CD4-positive, alpha-beta T cell treated with Interleukin-2 at 100 ng/mL for 4 hours (primary cell): ENCODE results near the gene KIF3A.
A peak's percentile ranks its signal among the peaks of the same experiment; 100 is the strongest.

Experiments
- DNase-seq: peaks from one replicate; pipeline ENCODE4 v3.0.0-alpha.2; 2020; ENCODE audit warnings: low spot score

KIF3A gene

DNA sequence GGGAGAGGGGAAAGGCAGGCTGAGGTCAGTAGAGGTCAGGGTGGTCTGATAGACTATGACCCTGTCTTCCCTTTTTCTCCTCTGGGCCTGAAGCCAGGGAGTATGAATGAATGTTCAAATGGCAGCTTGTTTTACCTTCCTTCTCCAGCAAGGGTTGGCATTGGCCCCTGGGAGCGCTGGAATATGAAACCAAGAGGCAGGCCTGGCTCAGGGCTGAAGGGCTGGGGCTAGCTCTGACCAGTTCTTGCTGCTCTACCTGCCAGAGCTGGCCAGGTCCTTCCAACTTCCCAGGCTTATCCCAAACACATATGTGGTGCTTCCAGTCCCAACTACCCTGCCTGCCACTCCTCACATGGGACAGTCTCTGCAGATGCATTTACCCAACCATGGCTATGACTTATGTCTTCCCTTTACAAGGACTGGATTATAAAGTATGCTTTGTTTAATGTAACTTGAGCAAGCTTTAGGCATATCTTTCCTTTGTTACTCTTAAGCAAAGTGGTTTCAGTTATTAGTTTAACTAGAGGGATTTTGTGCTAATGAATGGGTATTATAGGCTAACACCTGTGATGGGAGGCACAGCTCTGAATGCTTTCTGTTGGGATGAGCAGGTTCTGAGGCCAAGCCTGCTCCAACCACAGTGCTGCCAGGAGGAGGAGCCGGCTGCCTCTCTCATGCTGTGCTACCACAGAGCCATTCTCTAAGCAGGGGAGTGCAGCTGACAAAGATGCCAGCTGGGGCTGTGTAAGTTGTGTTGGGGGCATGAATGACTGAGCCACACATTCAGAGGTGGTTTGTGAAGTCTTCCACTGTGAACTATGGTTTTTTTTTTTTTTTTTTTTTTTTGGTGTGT is 16.0 kb upstream of the KIF3A start:
- no peak for DNase-seq

DNA sequence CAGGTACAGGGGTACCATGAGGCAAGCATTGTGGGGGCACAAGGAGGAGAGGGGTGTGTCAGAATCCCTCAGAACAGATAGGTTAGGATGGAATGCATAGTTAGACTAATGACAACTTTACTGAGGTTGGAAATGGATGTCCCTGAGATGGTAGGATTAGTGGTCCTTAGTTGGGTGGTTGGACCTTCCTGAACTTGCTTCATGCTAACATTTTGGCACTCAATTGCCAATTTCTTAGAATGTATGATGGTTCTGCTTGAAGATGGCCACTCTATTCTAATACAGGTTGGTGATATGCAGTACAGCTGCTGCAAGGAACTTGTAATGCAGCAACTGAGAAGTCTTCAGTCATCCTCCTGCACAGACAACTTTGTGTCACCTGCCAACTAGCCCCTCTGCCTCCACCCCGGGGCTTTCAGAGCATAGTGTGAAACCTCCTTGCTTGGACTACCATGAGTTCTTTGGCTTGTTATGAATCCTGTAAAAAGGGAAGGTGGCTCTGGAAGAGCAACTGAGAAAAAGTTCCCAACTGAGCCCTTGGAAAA is 15.3 kb upstream of the KIF3A start:
- no peak for DNase-seq

GRCh38 chr5:132751971-132752580 is 14.7 kb upstream of the KIF3A start:
- no peak for DNase-seq

DNA sequence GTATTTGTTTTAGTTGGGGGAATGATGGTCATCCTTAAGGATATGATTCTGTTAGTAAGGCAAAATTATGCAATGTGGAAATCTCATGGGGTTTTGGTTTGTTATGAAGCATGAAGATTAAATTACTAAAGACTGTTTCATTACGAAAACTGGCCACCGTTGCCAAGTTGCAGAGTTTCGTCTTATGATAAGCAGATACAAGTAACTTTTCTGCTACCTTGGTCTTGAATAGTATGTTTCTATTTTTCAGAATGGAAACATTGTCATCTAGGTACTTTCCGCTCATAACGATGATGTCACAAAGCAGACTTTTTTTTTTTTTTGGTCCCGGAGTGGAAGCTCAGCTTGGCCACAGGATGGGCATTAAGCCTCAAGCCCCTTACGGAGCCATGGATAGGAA is 14.1 kb upstream of the KIF3A start:
- DNase-seq, result peak; percentile 18

GRCh38 chr5:132750471-132751230 is 13.3 kb upstream of the KIF3A start:
- no peak for DNase-seq

GRCh38 chr5:132749506-132749905 is 12.2 kb upstream of the KIF3A start:
- DNase-seq, result no peak

- DNase-seq, result no peak
These were observed 11.2 kb upstream of the KIF3A start for GRCh38 chr5:132748522-132749000.

GRCh38 chr5:132747616-132748440 is 10.5 kb upstream of the KIF3A start:
- DNase-seq, result peak; percentile 48

DNA sequence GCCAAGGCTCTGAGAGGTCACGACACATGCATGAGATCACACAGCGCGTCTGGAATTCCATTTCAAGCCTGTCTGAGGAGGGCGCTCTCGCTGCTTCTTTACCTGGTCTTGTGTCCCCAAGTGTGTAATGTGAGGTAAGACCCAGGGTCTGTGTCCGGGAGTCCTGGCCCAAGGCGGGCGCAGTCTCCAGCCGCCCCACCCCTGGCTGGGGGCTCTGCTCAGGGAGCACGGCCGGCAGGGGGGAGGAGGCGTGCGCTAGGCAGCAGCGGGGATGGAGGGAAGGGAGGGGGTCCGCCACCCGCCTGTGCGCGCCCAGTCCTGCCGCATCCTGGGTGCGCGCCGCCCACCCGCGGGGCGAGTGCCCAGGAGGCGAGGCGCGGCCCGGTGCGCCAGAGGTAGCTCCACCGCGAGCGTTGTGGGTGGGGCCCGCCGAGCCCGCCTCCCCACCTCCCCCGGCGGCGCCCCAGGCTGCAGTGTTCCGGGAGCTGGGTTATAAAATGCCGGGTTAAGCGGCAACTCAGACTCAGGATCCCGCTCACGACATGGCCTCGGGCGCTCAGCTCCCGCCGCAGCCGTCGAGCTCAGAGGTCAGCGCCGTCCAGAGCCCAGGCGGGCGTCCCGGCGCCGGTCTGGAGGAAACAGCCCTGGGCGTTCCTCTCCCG is 9.7 kb upstream of the KIF3A start, which contains the start of gene CCNI2:
TSS of gene CCNI2 (plus strand) at position 473 of the 662 bp plus-strand sequence. CDS start at position 543, 70 bp downstream.
- DNase-seq, result peak; percentile 73

DNA sequence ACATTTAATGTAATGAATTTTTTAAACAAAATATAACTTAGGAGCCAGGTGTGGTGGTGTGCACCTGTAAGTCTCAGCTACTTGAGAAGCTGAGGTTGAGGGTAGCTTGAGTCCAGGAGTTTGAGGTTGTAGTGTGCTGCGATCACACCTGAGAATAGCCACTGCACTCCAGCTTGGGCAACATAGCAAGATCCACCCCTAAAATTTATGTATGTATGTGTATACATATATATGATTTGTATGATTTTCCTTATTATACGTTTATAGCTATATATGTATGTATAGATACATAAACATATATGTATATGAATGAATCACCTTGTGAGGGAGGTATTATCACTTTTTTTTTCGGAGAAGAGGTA is 9.2 kb upstream of the KIF3A start:
- no peak for DNase-seq

DNA sequence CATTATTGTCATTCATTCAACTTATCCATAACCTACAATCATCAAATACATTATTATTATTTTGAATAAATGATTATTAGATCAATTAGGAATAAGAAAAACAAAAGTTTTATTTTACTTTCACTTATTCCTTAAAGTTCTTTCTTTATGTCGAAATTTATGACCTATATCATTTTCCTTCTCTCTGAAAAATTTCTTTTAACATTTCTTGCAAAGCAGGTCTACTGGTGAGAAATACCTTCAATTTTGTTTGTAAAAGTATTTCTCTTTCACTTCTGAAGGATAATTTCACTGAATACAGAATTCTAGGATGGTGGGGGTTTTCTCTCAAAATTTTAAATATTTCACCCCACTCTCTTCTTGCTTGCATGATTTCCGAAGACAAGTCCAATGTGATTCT is 7.3 kb upstream of the KIF3A start:
- no peak for DNase-seq

GRCh38 chr5:132742626-132743025 is 5.3 kb upstream of the KIF3A start:
- no peak for DNase-seq

- no peak for DNase-seq
These were observed 4.8 kb upstream of the KIF3A start for GRCh38 chr5:132742158-132742557.

DNA sequence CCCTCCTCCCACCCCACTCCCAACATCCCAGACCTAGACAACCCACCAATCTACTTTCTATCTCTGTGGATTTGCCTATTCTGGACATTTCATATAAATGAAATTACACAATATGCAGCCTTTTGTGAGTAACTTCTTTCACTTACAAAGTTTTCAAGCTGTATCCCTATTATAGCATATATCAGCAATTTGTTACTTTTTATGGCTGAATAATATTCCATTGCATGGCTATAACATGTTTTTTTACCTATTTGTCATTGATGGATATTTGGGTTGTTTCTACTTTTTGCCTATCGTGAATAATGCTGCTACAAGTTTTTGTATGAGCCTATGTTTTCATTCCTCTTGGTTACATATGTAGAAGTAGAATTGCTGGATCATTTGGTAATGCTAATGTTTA is 1.9 kb upstream of the KIF3A start:
- no peak for DNase-seq

- DNase-seq, result no peak
These were observed 786 bp upstream of the KIF3A start for GRCh38 chr5:132737982-132738681.

GRCh38 chr5:132734687-132735086 is 2.7 kb downstream of the KIF3A start:
- no peak for DNase-seq

DNA sequence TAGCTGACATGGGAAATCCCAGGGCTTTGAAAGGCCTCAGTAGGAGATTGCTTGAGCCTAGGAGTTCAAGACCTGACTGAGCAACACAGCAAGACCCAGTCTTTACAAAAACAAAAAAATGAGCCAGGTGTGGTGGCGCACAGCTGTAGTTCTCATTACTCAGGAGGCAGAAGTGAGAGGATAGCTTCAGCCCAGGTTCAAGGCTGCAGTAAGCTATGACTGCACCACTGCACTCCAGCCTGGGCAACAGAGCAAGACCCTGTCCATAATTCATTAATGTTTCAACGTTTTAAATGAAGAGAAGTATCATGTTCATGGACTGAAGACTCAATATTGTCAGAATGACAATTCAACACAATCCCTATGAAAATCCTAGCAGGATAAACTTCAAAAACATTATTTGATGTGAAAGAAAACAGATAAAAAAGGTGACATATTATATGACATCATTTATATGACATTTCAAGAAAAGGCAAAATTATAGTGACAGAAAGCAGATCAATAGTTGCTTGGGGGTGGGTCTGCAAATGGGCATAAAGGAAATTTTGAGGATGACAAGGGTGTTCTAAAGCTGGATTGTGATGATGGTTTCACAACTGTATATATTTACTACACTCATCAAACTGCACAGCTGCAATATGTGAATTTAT is 3.7 kb downstream of the KIF3A start:
- DNase-seq, result no peak

DNA sequence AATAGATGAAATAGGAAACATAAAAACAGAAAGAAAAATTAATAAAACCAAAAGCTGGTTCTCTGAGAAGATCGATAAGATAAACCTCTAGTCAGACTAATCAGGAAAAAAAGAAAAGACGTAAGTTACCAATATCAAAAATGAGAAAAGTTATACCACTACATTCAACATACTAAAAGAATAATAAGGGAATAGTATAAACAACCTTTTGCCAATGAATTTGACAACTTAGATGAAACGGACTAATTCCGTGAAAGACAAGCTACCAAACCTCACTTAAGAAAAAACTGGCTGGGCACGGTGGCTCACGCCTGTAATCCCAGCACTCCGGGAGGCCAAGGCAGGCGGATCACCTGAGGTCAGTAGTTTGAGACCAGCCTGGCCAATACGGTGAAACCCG is 7.5 kb downstream of the KIF3A start:
- DNase-seq, result no peak

DNA sequence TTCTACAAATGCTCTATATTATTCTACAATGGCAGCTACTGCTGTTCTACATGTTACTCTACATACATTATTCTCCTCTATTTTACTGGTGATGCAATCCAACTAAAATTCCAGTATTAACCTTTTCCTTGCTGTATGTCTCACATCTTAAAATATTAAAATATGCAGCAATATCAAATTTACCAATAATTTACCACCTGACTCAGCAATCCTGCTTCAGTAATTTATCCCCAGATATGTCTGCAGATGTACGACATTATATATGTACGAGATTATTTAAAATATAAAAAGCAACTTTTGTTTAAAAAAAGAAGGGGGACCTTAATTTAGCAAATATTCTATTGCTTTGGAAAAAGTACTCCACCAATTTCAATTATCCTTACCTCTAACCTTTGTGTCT is 11.6 kb downstream of the KIF3A start:
- no peak for DNase-seq
